Activated CD4-positive, alpha-beta T cell treated with anti-CD3 and anti-CD28 coated beads for 24 hours (primary cell): ENCODE measurements around the gene GPR35.

Experiments
- DNase-seq, 2 donors: peaks; one replicate each; pipeline ENCODE4 v3.0.0-alpha.2; 2020; ENCODE audit warnings: low read depth in 2 of 2

Gene GPR35

DNA sequence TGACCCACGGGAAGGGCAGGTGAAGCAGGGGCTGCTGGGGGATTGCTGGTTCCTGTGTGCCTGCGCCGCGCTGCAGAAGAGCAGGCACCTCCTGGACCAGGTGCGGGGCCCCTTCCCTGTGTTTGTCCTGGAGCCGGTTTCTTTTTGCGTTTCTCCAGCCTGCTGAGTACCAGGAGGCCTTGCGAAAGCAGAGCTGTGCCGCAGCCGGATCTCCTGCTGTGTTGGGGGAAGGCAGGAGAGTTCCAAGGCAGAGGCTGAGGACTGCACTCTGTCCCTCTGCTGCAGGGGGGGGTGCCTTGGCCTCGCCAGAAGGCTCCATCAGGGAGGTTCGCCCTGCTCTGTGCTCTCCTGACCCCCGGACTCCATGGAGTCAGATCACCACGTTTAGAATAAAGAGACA lies 35.9 kb upstream of the GPR35 start:
- DNase-seq: no peak

DNA sequence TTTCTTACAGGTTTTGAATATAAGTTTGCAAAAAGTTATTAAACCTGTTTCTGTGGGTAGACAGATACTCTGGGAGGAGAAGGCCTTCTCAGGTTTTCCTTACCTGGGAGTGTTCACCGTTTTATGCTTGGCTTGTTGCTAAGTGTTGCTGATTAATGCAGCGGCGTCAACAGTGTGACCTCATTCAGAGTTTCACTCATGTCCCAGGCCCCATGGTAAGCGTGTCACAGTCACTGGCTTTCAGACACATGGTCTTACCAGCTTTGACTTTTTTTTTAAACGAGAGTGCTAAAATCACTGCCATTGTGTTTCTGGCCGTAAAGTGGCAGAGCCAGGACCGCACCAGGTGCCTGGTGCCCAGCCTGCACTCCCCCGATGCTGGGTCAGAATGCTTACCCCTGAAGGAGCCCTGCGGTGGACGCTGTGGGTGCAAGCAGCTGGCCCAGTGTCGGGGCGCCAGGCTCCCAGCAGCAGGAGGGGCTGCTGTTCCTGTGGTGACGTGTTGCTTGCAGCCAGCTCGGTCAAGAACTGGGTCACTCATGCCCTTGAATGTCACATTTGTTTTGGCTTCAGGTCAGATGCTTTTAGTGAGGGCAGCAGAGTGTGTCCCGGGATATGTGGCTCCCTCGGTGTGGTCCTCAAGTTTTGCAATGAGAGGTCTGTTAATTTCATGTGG lies 35.3 kb upstream of the GPR35 start:
- no peak for DNase-seq

DNA sequence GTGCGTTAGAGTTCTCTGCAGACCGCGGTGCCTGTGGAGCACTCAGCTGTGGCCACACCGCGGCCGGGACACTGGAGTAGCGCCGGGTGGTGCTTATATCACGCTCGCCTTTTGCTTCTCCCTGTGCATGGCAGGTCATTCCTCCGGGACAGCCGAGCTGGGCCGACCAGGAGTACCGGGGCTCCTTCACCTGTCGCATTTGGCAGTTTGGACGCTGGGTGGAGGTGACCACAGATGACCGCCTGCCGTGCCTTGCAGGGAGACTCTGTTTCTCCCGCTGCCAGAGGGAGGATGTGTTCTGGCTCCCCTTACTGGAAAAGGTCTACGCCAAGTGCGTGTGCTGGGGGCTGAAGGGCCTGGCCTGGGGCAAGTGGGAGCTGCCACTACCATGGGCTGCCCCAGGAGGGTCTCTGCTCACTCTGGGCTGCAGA lies 34.6 kb upstream of the GPR35 start:
- no peak for DNase-seq

DNA sequence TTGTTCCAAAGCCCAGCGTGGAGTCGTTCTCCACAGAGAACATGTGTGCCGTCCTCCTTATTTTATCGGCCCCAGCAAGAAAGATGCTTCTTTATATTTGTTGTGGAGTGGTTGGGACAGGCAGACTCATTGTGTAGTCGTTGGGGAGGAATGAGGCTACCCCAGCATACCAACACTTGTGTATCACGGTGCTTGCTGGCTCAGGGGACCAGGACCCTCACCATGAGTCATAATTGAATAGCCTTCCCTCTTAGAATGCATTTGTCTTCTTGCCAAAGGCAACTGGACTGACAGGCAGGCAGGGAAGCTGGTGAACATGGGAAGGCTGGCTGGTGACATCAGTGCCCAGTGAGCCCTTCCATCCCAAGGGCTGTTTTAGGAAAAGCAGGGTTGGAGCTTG lies 34.1 kb upstream of the GPR35 start:
- no peak for DNase-seq

DNA sequence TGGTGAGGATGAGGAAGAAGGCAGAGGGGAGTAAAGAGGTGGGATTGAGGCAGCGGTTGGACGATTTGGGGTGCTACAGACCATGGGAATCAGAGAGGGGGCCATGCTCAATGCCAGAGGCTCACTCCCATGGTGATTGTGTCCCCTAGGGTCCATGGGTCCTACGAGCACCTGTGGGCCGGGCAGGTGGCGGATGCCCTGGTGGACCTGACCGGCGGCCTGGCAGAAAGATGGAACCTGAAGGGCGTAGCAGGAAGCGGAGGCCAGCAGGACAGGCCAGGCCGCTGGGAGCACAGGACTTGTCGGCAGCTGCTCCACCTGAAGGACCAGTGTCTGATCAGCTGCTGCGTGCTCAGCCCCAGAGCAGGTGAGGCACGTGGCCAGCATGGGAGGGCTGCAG lies 33.5 kb upstream of the GPR35 start:
- no peak for DNase-seq

DNA sequence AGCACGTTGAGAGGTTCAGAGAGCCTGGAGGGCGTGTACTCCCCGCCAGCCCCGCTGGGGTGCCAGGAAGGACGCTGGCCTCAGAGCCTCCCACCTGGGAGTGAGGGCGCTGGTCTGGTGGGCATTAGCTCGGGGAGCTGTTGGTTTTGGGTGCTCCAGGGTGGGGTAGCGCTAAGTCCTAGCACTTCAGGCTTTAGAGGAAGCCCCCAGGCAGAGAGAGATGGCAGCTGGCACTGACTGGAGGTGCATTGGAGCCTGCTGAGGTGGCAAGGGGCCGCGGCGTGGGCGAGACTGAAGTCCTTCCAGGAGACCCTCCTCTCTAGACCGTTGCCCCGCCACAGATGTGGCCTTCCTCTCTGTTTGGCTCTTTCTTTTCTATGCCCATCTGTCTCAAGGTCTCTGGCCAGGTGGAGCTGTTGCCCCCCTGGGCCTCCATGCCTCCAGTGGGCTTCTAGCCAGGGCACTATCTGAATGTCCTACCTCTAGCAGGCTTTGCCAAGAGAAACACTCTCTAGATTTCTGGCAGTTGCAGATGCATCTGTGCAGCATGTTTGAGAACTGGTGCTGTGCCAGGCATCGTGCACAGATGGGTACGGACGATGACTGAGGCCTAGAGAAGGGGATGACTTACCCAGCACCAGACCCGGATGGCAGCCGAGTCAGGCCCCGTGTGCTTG lies 32.1 kb upstream of the GPR35 start:
- no peak for DNase-seq

DNA sequence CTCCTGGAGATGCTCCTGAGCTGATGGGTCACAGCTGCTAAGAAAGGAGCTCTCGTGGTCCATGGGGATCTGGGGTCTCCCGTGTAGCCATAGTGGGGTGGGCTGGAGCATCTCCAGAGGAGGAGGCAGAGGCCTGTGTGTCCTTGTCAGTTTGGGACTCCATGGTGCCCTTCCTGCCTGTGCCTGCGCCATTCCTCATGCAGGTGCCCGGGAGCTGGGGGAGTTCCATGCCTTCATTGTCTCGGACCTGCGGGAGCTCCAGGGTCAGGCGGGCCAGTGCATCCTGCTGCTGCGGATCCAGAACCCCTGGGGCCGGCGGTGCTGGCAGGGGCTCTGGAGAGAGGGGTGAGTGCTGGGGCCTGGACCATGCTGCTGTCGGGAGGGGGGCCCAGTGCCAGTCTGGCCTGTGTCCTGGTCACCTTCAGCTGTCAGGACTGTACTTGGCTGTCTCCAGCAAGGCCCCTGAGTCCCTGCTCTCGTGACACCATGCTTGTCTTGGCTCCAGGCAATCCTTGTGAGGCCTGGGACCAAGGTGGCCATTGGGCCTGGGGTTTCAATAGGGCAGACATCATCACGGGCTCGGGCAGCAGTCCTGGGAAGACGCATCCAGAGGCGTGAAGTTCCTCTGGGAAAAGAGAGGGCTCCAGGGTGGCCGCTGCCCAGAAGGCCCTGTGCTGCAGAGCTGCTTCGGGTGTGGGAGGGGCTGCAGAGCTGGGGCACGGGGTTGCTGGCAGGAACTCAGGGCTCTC lies 31.4 kb upstream of the GPR35 start:
- DNase-seq: no peak

DNA sequence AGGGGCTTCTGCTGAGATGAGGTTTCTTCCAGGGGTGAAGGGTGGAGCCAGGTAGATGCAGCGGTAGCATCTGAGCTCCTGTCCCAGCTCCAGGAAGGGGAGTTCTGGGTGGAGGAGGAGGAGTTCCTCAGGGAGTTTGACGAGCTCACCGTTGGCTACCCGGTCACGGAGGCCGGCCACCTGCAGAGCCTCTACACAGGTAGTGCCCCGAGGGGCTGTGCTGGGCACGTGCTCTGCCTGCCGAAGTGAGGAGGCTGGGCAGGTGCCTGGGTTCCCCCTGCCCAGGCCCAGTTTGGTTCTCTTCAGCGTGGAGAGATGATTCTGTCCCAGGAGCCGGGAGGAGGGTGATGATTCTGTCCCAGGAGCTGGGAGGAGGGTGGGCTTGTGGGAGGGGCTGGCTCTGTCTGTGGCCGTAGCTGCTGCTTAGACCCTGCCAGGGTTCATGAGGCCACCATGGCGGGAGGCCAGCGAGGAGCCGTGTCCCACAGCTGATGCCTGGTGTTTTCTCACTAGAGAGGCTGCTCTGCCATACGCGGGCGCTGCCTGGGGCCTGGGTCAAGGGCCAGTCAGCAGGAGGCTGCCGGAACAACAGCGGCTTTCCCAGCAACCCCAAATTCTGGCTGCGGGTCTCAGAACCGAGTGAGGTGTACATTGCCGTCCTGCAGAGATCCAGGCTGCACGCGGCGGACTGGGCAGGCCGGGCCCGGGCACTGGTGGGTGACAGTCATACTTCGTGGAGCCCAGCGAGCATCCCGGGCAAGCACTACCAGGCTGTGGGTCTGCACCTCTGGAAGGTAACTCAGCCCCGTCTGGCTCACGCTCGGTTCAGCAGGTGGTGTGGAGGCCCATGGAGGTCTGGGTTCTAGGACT lies 30.5 kb upstream of the GPR35 start:
- DNase-seq: no peak

DNA sequence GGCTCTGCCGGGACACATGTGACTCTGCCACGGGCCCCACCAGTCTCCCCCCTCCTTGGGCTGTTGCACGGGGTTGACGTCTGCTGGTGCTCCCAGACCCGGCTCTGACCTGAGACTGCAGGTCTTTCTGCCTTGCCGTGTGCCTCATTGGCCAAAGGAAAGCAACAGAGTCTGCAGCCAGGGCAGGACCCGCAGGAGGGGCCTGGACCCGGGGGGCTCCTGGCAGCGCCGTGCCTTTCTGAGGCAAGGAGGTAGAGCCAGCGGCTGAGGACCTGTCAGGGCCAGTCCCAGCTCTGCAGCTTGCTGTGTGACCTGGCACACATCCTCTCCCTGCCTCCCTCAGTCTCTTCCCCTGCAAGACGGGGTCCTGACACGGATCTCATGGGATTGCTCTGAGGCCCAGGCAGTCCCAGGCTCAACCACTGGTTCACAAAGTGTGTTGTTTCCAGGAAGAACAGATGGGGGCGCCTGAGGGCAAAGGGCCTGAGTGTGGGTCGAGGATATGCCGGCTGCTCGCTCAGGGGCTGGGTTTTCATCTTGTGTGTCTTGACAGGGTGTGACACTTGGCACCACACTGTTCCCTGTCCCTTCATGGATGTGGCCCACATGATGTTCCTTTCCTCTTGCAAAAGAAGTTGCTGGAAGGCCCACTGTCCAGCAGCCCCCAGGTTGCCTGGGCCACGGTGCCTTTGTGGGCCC lies 29.8 kb upstream of the GPR35 start:
- no peak for DNase-seq

DNA sequence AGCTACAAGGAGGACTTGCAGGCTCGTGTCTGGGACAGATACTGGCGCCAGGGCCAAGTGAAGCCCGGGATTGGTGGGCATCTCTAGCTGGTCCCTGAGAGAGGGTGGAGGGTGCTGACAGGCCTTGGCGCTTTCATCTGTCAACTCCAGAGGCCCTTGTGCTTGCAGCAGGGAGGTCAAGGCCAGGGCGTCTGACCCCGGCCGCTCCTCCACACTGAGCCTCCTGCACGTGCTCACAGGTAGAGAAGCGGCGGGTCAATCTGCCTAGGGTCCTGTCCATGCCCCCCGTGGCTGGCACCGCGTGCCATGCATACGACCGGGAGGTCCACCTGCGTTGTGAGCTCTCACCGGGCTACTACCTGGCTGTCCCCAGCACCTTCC lies 29.2 kb upstream of the GPR35 start:
- no peak for DNase-seq

DNA sequence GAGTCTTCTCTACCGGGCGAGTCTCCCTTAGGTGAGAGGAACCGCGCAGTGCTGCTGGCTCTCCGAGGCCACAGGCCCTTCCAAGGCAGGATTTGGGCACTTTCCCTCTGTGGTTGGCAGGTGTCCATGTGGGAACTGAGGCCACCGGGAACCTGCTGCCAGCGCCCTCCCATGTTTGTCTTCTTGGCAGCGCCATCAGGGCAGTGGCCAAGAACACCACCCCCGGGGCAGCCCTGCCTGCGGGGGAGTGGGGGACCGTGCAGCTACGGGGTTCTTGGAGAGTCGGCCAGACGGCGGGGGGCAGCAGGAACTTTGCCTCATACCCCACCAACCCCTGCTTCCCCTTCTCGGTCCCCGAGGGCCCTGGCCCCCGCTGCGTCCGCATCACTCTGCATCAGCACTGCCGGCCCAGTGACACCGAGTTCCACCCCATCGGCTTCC lies 28.8 kb upstream of the GPR35 start:
- DNase-seq: no peak

DNA sequence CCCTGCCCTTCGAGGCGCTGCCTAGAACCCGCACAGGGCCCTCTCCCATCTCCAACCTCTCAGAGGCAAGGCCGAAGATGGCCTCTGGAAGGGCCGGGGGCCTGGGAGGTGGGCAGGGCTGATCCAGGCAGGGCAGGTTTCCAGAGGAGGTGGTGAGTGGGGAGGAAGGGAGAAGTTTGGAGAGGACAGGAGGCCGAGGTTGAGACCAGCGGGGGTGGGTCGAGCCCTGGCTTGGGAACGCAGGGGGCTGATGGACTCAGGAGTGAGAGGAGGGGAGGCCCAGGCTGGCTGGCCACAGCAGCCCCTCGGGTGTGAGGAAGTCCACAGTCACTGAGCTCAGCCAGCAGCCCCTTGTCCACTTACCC lies 28.2 kb upstream of the GPR35 start:
- no peak for DNase-seq

DNA sequence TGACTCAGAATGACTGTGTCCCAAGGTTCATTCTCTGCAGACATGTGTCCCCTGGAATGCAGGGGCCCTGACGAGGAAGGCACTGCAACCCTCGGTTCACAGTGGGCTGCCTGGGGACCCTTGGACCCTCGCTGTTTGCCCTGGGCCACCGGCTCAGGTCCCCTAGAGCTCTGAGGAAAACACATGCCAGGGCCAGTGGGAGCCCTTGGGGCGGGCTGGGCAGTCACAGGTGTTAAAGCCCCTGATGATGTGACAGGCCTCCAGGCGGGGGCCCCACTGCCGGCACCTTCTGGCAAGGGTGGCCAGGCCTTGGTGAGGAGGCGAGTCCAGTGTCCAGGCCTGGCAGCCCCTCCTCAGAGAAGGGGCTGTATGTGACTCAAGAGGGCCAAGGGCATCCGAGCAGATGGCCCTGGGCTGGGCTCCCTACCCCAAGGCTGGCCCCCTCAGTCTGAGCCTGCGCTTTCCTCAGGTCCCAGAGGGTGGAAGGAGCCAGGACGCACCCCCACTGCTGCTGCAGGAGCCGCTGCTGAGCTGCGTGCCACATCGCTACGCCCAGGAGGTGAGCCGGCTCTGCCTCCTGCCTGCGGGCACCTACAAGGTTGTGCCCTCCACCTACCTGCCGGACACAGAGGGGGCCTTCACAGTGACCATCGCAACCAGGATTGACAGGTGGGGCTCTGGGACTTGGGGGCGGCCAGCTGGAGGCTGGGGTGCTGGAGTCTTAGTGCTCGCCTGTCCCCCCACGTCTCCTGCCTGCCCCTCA lies 27.7 kb upstream of the GPR35 start:
- no peak for DNase-seq

DNA sequence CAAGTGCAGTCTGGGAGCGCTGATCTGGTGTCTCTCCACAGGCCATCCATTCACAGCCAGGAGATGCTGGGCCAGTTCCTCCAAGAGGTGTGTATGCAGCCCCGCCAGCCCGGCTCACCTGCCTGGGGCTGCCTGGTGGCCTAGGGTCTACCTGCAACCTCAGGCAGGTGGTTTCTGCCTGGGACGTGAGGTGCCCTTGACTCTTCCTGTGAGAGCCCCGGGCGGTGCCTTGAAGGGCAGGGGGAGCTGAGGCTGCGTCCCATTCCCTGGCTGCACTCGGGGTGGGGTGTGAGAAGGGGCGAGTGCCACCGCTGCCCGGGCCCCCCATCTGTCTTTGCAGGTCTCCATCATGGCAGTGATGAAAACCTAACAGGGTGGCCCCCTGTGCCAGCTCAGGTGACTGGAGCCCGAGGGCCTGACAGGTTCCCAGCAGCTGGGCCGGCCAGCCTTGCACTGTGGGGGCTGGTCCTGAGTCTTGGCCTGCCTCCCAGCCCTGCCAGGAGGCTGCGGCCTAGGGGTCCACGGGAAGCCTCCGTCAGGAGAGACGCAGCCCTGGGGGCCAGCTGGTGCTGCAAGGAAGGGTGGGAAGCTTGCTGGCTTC lies 26.9 kb upstream of the GPR35 start:
- no peak for DNase-seq

DNA sequence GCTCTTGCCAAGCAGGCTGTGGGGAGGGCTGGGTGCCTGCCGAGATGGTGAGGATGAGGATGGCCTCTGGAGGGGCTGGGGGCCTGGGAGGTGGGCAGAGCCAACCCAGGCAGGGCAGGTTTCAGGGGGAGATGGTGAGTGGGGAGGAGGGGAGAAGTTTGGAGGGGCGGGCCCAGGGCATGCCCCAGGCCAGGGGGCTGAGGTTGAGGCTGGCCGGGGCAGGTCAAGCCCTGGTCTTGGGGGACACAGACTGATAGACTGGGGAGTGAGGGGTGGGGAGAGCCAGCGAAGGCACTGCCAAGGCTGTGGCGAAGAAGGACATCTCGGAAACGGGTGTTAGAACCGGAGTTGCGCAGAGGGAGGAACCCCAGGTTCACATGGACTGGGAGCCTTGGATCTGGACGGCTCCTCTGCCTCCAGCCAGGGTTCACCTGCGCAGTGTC lies 26.1 kb upstream of the GPR35 start:
- no peak for DNase-seq

DNA sequence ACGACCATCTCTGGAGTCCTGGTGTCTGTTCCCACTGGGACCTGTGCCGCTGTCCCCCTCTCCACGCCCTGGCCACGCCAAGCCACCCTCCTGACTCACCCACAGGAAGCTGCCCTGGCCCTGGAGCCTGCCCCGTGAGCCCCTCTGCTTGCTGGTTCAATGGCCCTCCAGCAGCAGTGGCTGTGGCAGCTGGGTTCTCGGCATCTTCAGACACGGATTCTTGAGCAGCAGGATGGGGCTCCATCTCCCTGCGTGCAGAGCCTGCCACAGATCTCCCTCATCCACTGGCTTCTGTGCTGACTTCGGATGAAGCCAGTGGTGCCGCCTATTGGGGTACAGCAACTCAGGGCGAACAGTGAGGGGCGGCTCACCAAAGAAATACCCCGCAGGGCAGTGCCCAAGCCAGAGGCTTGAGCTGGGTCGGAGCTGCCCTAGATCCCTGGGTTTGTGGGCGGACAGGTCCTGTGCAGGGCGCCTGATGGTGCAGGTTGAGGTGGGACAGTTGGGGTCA lies 24.8 kb upstream of the GPR35 start:
- DNase-seq: no peak

DNA sequence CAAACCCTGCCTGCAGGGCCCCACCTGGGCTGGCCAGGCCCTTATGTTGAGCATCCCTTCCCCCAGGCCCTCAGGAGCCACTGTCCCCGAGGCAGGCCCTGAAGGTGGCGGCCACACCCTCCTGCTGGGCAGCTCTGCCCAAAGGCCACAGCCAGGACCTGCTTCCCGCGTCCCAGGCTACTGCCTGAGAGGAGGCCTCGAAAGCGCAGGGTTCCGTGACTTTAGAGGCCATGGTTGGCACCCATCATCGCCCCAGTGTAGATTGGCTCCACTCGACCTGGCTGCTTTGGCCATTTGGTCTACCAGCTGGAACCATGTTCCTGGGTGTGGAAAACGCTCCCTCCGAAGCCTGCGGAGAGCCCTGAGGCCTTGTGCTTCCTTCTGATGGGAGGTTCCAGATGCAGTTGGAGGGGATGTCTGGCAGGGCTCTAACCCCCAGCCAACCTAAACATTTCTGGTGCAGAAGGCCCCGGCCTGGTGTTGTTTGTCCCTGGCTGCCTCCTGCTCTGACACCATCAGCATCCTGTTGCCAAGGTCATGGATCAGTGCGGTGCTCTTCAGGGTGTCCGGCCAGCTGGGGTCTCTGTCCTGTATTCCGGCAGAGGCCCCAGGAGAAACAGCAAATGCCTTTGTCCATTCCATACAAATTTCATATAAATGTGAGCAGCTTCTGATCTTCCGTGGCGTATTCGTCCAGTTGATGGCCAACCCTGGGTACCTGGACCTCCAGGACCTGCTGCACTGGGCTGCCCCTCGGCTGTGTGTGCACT lies 24.0 kb upstream of the GPR35 start:
- DNase-seq: no peak

DNA sequence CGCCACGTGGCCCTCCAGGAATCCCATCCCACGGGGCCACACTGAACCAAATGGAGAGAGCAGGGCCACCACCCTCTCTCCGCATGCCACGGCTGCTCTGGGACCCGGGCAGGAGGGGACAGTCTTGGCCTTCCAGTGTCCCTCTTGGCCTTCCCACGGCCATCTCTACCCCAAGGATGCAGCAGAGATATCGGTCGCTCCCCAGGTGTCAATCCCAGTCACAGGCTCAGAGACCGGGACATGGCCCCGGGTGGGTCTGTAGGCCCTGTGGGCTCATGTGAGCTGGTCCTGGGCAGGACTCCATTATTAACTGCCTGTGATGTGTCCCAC lies 23.5 kb upstream of the GPR35 start:
- no peak for DNase-seq

DNA sequence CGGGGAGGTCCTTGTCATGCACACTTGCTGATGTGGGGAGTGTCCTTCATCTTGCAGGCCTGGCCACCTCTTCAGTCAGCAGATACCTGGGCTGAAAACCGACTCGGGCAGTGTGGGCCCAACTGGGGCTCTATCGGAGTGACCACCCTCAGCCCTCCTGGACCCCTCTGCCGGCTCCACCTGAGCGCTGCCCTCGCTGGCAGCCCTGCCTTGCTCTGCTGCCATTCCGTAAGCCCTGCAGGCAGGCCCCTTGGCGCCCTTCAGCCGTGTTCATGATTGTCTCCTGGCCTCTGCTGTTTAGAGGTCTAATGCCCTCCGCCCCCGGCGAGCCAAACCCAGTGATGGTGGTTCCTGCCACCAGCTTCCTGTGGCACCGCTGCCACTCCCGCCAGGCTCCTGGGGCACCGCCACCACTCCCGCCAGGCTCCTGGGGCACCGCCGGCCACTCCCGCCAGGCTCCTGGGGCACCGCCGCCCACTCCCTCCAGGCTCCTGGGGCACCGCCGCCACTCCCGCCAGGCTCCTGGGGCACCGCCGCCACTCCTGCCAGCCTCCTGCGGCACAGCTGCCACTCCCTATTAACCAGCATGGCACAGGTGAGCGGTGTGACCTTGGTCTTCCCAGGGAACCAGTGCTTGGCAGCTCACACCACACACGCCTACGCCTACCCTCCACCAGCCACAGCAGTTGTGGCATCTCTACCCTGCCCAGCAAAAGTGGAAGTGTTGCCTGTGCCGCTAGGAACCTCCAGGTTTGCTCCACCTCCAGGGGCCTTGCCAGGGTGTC lies 22.8 kb upstream of the GPR35 start:
- DNase-seq: no peak
